GM18909 (cell line): ENCODE results near the gene TRIM40.
"Not testable (repeated sequence)": the region's sequence is repeated elsewhere in the genome, so short reads cannot be mapped to it uniquely, and the experiment has no call there.

Source experiments
- ATAC-seq: cut with Tn5 transposase; IDR thresholded peaks from one replicate; pipeline ENCODE4 v1.9.1; 2021; ENCODE audit warnings: mild to moderate bottlenecking; ENCODE audit not compliant: unreplicated experiment, poor library complexity

The TRIM40 gene

DNA sequence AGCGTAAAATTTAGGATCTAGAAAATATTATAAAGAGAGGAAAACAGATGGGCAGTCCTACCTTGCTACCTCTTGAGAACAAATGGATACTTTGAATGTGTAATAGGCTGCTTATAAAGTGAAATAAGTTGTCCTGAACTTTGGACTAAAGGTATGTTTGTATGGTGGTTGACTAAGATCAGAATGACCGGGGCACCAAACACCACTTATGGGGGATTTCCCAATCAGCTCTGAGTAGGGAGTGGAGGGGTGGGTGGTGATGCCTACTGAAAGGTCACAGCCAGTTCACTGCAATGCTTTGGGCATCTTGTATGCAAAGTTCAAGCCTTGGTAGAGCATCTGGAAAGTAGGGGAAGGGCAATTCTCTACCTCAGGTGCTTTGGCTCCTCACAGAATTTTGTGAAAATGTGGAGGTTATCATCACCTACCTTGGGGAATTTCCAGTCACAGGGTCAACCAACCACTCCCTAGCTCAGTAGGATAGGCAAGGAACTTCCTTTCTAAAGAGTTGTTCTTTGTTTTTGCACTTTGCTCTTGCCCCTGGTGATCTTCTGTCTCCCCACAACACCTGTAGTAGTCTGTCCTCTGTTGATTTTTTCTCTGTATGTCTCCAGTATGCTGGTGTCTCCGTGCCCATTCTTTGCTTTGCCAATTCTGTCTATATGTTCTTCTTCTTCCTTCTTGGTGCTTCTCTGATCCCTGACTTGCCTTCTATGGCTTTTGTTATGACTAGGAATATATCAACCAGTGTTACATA lies 22.8 kb upstream of the TRIM40 start, which contains the start of gene TRIM31:
Gene TRIM31 (minus strand): TSS at position 88 of the 757 bp plus-strand sequence. CDS start 285 bp downstream, outside the sequence.
- ATAC-seq = peak; percentile 90

DNA sequence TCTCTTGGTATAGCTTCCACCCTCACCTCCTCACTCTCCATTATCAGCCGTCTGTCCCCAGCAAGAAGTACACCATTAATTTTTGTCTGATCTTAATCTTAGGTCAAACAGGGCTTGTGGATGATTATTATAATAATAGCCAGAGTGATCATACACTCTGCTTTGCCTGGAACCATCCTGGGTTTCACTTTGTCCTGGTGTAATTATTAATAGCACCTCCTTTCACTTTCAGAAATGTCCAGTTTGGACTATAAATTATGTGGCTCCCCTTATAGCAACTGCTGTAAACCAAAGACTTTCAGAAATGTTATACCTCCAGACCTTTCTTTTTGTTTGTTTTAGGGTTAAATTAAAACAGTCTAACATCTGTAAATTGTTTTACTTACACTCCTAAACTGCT lies 22.1 kb upstream of the TRIM40 start:
- no peak for ATAC-seq

DNA sequence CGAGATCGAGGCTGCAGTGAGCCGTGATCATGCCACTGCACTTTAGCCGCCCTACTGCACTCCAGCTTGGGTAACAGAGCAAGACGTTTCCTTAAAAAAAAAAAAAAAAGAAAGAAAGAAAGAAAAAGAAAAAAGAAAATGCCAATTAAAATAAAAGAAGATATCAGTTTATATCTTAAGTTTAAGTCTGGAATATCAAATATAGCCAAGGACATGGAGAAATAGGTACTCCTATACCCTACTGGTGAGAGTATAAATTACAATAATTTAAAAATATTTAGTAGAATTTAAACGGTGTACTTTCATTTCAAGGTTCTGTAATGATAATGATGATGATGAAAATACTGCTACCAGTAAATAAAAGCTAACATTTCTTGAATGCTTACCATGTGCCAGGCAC lies 19.2 kb upstream of the TRIM40 start:
- no peak for ATAC-seq

DNA sequence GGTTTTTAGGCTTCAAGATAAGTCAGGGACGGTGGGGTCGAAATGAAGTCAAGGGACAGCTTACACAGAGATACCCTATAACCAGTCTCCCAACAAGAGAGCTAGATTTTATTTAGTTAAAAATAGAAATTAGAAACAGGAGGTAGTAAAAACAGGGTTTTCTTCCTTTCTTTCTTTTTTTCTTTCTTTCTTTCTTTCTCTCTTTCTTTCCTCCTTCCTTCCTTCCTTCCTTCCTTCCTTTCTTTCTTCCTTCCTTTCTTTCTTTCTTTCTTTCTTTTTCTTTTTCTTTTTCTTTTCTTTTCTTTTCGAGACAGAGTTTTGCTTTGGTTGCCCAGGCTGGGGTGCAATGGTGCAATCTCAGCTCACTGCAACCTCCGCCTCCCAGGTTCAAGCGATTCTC lies 17.2 kb upstream of the TRIM40 start:
- not testable (repeated sequence) for ATAC-seq

DNA sequence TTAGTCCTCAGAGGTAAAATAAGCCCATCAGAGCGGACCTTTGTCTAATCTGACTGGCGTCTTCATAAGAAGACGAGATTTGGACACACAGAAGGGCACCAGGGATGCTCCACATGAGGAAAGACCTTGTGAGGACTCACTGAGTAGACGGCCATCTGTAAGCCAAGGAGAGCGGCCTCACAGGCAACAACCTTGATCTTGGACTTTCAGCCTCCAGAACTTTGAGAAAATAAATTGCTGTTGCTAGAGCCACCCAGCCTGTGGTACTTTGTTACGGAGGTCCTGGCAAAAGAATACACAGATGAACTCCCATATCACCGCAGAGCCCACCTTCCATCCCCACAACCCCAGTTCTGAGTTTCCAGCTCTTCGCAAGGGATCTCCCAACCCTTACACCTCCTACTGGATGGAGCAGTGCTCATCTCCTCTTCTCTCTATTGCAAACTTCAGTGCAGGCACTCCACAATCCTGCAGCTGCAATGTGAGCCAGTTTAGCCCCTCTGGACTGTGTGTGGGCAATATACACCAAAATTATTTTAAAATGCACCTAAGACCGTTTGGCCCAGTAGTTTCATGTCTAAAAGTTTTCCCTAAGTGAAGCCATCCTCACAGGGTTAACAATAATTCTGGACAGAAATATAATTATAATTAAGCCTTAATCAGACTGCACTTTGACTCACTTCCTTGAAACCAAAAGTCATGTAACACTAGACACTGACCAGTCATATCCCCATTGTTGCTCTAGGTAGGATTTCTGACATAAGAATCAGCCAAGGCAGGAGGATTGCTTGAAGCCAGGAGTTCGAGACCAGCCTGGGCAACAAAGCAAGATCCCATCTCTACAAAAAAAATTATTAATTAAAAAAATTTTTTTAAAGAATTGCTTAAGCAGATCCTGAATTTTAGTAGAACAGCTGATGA lies 14.2 kb upstream of the TRIM40 start:
- no peak for ATAC-seq

DNA sequence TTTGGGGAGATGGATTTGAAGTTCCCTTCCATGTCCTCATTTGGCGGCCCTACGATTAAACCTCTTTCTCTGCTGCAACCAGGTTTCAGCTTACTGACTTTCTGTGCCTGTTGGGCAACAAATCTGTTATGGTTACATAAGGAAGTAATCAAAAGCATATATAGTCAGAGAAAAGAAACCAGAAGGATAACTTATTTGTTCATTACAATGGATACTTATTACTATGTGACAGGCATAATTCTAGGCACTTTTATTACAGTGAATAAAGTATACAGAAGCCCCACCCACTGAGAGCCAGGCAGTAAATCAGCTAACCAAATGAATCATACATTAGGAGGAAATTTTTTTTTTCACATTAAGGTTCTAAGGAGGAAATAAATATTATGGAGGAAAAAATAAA lies 13.4 kb upstream of the TRIM40 start:
- ATAC-seq = no peak

DNA sequence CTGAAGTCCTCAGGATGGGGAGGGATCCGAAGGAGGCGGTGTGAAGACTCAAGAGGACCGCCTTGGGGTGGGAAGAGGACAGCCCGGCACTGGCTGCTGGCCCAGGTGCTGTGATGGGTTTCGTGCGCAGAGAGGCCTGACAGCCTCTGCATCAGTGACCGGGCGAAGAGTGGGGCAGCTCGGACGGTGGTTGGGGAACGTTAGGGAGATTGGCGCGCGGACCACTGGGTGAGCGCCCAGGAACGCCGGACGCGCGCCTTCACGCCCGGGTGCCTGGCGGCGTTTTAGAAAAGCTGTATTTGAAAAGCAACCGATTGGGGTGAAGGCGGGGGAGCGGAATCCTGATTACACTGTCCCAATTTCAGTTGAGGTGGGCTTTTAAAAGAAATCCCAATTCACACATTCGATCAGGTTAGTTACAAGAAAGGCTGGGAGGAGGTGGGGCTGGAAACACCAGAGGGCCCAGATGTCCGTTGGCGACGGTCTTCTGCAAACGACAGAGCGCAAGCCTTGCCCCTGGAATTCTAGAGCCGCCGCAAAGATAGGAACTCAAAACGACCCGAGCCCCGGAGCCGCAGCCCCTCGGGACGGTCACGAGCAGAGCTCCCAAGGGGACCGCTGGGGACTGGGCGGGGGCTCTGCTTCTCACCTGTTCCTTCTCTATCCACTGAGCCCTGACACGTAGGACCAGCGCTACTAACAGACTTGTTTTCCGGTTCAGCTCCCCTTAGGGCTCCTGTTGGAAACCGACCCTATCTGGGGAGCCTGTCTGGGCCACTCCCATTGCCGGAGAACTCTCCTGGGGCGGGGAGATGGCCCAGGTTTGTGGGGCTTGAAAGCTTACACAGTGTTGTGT lies 8.5 kb upstream of the TRIM40 start:
- no peak for ATAC-seq

DNA sequence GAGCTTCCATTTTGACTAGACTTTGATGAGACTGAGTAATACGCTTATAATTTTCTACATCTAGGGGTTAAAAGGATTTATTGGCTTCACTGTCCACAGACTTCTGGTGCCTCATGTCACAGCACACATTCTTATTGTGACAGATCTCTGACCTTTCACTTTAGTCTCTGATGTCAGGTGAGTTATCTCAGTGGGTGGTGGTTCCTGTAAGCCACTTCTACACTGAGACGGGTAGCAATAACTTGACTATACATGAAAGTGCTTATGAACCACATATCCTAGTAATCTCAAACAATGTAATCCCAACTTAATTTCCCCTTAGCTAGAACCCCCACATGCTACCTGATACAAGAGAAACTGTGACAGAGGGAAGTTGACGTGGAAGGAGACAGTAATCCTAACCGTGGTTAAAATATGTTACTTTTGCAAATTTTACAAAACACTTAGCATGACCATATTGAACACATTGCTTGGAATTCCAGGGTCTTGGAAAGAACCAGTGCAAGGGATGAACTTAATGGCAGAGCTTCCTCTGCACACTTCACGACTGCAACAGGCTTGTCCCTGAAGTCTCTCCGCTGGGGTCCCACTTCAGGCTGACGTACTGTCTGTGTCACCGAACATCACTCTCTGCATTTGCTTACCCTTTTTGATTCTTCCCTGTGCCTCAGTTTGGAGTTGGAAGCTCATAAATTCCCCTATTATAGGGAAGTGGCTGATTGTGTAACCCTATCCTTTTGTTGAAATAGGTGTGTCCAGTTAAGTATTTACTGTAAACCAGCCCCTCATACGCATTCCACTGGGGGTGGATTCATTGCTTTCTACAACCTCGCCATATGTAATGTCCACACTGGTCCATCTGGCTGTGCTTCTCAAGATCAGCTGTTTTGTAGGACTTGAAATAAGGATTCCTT lies 6.4 kb upstream of the TRIM40 start:
- no peak for ATAC-seq

DNA sequence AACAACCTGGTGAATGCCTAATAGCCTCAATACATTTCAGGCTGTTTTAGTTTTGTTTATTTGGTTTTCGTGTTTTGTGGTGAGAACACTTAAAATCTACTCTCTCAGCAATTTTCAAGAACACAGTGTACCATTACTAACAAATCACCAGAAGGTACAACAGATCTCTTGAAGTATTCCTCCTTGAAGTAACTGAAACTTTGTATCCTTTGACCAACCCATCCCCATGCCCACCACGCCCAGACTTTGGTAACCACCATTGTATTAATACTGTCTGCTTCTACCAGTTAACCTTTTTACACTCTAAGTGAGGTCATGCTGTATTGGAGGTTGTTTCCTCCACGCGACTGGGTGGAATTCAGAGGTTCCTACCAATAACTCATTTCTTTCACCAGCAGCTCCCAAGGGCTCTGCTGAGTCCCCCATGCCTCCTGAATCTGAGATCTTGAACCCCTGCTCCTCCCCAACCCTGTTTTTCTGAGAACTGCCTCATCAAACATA lies 5.7 kb upstream of the TRIM40 start:
- no peak for ATAC-seq

DNA sequence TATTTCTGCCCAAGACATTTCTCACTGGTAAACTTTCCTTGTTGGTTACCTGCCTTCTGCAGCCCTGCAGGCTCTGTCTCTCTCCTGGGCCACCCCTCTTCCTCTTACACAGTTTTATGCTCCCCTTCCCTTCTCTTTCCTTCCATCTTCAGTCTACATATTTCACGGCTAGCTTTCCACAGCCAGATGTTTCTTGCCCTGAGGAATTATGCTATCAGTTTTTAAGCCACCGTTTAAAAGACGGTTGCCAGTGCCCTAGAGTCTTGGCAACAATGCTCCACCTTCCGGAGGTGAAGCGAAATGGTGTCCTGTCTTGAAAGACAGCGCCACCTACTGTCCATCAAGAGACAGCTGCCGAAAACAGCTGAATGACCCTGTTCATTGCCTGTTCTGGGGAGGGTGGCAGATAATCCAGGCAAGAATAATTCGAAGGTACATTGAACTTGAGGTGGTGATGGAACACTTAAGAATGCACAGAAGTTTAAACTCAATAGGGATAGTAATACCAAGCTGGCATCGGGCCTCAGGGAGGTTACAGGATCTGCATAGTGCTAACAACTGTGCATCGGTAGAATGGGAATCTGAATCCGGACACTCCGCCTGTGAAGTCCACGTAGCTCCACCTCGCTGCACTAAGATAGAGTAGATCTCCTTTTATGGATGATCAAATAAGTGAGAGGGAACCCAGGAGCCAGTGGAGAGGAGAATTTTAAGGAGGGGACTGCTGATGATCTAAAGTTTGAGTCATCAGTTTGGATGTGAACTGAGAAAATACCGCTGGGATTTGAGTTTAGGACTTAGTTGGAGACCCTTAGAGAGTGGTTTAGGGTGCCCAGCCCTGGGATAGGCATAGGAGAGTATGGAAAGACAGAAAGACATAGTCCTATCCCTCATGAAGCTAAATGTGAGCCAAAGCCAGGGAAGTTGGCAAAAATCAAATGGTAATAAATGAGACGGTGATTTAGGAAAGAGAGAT lies 4.8 kb upstream of the TRIM40 start:
- ATAC-seq = no peak

DNA sequence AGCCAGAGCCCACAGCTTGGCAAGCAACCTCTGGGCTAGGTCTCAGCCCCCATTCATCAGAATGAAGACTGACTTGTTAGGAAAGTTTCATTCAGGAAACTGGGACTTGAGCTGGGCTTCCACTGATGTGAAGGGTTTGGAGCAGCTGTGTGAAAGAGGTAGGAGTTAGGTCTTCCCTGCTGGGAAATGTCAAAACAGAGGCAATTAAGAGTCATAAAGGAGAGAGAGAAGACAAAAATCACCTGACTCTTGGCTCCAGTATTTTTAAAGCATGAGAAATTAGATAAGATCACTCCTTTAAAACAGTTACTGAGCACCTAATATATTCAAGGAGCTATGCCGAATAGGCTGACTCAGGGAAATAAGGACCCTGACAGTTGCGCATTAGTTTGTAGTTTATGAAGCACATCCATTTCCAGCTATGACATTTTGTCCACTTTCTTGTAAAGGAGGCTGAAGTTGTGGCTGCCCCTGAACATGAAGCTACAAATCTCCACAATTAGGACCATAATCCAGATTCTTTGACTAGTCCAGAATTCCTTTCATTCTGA lies 3.9 kb upstream of the TRIM40 start:
- no peak for ATAC-seq

DNA sequence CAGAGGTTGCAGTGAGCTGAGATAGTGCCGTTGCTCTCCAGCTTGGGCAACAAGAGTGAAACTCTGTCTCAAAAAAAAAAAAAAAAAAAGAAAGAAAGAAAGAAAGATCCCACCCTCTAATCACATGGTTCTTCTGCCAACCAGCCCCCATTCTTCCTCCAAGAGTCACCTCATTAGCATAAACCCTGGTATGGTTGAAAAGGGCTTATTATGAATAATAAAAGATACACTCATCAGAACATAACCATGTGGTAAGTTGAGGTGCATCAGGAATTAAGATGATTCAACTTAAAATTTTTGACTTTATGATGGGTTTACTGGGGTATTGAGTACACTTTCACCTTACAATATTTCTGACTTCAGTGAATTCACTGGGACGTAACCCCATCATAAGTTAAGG lies 793 bp upstream of the TRIM40 start:
- ATAC-seq = no peak

DNA sequence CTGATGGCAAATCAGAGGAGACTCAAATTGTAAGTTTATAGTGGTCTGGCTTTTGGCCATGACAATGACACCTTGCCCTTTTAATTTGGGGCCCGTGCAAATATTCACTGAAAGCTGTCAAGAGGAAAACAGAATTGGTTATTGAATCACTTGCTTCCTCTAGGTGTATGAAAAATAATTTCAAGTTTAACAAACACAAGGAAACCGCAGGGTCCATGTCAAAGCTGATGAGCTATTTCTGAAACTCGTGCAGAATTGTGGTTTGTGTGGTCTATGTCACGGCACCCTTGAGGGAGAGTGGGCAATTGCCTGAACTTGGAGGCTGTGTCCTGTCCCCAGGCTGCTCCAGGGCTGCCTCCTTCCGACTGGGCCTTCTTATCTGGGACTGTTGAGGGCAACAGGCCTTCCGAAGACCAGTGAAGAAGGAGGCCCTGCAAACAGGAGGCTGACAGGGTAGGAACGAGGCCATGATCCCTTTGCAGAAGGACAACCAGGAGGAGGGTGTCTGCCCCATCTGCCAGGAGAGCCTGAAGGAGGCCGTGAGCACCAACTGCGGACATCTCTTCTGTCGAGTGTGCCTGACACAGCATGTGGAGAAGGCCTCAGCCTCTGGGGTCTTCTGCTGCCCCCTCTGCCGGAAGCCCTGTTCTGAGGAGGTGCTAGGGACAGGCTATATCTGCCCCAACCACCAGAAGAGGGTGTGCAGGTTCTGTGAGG lies 788 bp downstream of the TRIM40 start:
- ATAC-seq = no peak

DNA sequence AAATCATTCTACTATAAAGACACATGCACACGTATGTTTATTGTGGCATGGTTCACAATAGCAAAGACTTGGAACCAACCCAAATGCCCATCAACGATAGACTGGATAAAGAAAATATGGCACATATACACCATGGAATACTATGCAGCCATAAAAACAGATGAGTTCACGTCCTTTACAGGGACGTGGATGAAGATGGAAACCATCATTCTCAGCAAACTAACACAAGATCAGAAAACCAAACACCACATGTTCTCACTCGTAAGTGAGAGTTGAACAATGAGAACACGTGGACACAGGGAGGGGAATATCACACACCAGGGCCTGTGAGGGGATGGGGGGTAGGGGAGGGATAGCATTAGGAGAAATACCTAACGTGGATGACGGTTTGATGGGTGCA lies 4.3 kb downstream of the TRIM40 start:
- not testable (repeated sequence) for ATAC-seq

DNA sequence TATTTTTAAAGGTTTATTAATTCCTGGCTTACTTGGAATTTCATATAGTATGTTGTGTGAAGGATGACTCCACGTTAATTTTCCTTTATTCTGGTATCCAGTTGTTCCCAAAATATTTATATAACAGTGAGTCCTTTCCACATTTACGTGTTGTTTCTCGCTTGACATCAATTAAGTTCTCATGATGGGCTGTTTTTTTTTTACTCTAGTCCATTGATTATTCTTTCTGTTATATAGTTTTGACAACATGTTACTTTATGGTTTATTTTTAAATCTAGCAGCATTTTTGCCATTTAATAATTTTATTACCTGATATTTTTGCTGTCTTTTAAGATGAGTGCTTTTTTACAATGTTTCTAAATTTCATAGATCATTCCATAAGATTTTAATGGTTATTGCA lies 6.7 kb downstream of the TRIM40 start:
- ATAC-seq = no peak

DNA sequence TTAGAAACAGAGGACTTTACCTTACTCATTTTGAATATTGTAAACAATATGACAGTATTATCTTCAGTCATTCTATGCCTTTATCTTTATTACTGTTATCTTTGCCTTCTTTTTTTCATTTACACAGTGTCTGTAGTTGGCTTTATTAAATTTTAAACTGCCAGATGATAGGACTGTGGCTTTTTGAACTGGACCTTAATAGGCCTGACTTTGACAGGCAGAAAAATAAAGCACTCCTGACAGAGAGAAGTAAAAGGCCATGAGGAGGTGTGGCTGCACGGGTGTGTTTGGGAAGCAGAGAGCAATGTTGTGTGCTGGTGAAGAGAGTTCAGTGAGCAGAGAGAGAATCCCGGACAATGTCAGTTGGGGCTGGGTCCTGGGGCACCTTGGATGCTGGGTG lies 7.8 kb downstream of the TRIM40 start:
- no peak for ATAC-seq

DNA sequence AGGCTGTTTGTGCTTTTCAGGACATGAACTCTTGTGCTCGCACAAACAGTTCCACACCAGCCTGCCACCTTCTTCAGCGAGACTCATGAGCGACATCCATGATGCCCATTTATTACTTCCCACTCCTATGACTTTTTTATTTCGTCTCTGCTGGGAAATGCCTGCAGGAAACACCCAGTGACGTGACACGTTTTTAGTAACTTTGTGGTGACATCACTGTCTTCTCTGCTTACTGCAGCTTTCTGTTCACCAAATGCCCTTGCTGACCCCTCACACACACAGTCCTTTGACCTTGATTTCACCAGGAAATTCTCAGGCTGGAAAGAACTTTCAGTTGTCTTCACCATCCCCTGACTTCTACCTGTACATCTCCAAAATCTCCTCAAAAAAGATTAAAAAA lies 8.9 kb downstream of the TRIM40 start:
- ATAC-seq = no peak
